Stimulated activated CD8-positive, alpha-beta memory T cell treated with anti-CD3 and anti-CD28 coated beads, Interleukin-7, amount 100 ng/mL, for 24 hours (primary cell): Measurements from ENCODE around the gene EYS.

ENCODE experiments used
- DNase-seq: peaks from one replicate; pipeline ENCODE4 v3.0.0-alpha.2; 2020; ENCODE audit warnings: low read depth

EYS gene

GRCh38 chr6:64230530-64230929 is 1476.5 kb downstream of the EYS start:
- no peak for DNase-seq

- no peak for DNase-seq
Observed at GRCh38 chr6:64227863-64228262, 1479.2 kb downstream of the EYS start.

DNA sequence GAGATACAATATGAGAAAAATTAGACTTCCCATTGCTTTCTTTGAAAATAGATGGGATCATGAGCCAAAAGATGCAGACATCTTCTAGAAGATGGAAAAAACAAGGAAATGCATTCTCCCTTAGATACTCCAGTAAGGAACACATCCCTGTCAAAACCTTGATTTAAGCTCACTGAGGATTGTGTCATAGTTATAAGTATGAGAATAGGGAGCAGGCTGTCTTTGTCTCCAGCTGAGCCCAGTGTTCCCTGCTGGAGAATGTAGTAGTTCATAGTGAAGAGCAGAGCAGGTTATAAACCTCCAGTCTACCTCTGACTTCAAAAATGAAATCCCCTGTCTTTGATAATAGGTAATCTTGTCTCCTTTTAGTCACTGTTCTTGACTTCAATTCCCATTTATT is 1481.5 kb downstream of the EYS start:
- DNase-seq: no peak

- DNase-seq: no peak
Observed at GRCh38 chr6:64224819-64225218, 1482.2 kb downstream of the EYS start.

- DNase-seq: no peak
Observed at GRCh38 chr6:64221776-64222175, 1485.2 kb downstream of the EYS start.

- no peak for DNase-seq
Observed at GRCh38 chr6:64220801-64221200, 1486.2 kb downstream of the EYS start.

- DNase-seq: no peak
Observed at GRCh38 chr6:64217721-64218620, 1489.1 kb downstream of the EYS start.

DNA sequence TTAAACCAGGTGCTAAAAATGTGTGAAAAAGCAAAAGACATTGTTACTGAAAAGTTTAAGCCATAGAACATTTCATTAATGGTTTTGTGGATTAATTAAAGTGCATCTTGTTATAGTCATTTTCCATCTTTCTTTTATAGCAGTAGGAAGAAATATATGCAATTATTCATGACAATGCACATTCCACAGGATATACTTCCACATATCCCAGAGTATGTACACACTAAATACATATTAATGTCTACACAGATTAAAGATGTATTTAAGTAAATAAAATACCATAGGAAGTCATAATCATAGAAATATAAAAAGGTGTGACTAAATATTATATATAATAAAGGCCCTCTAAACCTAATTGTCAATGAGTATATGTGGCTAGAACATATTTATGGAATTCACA is 1492.7 kb downstream of the EYS start:
- no peak for DNase-seq

DNA sequence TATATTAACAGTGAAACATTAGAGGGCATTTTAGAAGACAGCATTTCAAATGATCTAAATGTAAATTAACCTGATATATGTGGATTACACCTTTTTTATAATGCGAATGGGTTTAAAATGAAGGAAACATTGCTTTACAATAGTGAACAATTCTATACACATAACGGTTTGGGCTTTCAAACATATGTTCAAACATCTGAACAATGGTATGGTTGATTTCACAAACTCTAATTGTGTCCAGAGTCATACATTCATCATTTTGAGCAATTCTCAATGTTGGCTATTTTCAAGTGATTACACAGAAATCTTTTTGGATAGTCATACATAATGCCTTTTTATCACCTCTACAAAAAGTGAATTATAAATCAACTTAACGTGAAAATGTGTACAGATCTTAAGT is 1493.3 kb downstream of the EYS start:
- no peak for DNase-seq

- no peak for DNase-seq
Observed at GRCh38 chr6:64197246-64197645, 1509.8 kb downstream of the EYS start.

GRCh38 chr6:64186592-64186991 is 1520.4 kb downstream of the EYS start:
- no peak for DNase-seq

DNA sequence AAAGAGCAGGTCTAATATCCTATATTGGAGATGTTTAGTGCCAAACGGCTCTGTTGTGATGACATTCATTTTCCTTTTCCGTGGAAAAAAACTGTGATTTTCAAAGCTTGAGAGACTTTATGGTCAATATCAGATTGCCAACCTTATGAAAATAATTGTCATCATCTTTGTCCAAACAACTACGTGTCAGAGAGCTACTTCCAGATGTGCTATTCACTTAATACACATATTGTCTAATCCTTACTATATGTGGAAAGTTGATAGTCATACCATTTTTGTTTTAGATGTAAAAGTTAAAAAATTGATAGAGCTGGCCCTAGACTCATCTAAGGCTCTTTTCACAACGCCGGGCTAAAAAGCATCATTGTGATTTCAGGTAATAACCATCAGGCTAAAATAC is 1521.4 kb downstream of the EYS start:
- DNase-seq: no peak

DNA sequence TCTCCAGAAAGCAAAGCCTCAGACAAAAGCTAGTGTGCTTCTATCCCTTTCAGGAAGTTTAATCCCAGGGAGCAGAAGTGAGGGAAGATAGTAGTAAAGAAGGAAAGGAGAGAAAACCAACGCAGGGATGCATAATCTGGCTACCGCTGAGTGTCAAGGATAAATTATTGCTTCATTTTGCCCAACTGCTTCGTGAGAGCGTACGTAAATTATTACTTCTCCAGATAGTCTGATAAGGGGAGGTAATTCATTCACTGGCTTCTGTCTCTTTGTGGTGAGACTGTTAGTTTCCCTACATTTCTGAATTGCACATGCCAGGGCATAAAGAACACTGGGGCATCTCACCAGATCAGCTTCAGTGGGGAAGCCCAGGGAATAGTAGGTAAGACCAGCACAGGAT is 1531.7 kb downstream of the EYS start:
- DNase-seq: no peak

DNA sequence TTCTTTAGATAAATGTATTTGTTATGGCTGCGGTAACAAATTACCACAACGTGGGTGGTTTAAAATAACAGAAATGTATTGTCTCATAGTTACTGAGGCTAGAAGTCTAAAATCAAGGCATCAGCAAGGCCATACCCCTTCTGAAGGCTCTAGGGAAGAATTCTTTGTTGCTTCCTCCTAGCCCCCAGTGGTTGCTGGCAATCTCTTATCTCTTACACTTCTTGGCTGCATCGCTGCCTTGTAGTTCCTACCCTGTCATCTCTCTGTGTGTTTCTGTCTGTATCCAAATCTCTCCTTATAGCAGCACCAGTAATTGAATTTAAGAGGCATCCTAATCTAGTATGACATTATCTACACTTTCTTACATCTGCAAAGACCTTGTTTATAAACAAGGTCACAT is 1536.7 kb downstream of the EYS start:
- no peak for DNase-seq

DNA sequence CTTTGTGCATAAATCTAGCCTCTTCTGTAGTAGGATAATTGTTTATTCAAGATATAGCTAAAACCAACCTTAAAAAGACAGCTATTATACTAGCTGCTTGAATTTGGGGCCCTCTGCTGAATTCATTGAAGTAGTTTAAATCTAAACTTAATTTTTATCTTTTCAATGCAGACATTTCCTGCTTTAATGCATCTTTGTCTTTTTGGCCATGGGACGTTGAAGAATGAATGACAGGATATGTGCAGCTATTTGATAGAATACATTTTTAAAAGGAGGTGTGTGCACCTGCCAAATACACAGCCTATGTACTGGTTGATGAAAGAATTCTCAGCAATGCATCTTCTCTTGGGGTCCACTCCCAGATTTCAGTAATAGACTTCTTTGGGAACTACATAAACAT is 1546.5 kb downstream of the EYS start:
- no peak for DNase-seq

DNA sequence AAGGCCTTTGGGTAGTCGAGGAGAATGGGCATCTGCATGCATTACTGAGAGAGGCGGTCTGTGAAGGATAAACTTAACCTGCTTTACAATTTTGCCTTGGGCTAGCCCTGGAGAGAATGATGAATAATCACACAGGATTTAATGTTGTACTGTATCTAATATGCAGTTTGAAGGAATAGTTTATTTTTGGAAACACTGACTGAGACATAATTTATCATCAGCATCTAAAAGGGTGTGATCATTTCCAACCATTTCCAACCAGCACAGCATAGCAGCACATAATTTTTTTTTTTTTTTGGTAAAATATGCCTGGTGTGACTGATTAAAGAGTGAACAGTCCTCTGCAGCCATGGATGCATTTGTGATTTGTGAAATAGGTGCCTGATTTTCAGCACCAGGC is 1552.0 kb downstream of the EYS start:
- DNase-seq: no peak

GRCh38 chr6:64146876-64147275 is 1560.2 kb downstream of the EYS start:
- DNase-seq: no peak

GRCh38 chr6:64146094-64146493 is 1560.9 kb downstream of the EYS start:
- no peak for DNase-seq

- no peak for DNase-seq
Observed at GRCh38 chr6:64145658-64146057, 1561.4 kb downstream of the EYS start.

- no peak for DNase-seq
Observed at GRCh38 chr6:64143101-64143500, 1563.9 kb downstream of the EYS start.

DNA sequence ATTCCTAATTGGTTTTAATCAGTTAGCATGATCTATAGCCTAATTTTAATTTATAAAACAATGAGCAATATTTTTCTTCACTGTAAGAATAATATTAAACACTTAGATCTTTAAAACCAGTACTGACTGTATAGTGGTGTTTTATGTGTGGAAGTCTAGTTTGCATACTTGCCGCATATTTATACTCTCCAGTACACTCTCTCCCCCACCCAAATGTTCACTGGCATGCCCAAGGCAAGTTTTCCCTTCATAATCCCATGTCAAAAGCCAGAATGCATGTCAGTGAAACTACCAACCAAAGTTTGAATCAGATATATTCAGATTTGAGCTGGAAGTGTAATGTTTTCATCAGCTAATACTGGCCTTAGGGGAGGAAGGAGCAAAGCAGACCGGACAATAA is 1565.3 kb downstream of the EYS start:
- DNase-seq: no peak

DNA sequence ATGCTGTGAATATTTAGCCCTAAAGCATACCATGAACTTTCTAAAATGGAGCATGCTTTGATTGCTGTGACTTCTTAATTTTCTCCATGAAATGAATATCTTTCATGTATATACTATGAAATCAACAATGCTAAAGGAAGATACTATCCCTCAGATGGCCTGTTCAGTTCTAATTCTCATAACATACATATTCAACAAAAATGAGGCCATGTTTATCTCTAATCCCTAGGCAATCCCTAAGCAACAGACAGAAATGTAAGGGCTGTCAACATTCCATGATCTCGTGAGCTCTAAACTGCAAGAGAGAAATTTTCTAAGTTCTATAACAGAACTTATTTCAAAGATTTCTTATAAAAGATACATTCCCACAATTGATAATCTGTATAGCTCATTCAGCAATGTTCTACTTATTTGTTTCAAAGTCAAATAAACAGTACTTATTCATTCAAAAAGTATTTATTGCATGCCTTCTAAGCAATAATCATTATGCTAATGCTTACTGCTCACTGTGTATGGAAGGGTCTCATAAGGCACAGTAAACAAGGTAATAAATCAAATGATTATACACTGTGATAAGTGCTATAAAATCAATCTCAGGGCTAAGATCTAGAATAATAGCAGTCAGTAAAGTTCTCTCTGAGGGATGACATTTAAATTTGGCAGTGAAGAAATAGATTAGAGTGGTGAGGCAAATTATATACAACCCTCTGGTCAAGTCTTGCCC is 1578.6 kb downstream of the EYS start:
- DNase-seq: no peak
